Naive thymus-derived CD4-positive, alpha-beta T cell (primary cell): ENCODE data around the gene DENND1B. TPM values are rescaled to one million over a fixed set of nuclear protein-coding genes. Genes with fewer than 3 reads are reported as not detected.

Experiments used
- ATAC-seq: fragments of 150-1000 bp; cut with Tn5 transposase; 2 replicates; pipeline ENCODE4 v1.10.0; 2021; ENCODE audit warnings: mild to moderate bottlenecking, moderate library complexity
- CTCF ChIA-PET: fragments of 350-600 bp; sonication (Branson Sonifier 250); formaldehyde crosslinking; loops from one replicate; lab custom pipeline; 2021; ENCODE audit warnings: antibody characterized with exemption; lab: Charles Lee
- POLR2A ChIA-PET: fragments of 350-600 bp; sonication (Branson Sonifier 250); formaldehyde crosslinking; loops from one replicate; lab custom pipeline; 2021; ENCODE audit warnings: antibody characterized with exemption, inconsistent platforms; lab: Charles Lee
- DNase-seq, 9 donors: peaks; one replicate each; pipeline versions ENCODE4 v3.0.0 to v3.0.0-alpha.2; 2020 to 2022; ENCODE audit warnings: mixed read lengths in 1 of 9
- H3K27ac ChIP-seq: one replicate; pipeline ENCODE4 v1.7.0; 2013; ENCODE audit warnings: mild to moderate bottlenecking, low read depth, low read length, moderate library complexity
- H3K27me3 ChIP-seq, 2 donors: one replicate each; pipeline ENCODE4 v1.7.0; 2013; ENCODE audit warnings: low read length in 2 of 2, mild to moderate bottlenecking in 2 of 2, moderate library complexity in 2 of 2; ENCODE audit not compliant: control insufficient read depth in 2 of 2, insufficient read depth in 2 of 2
- H3K36me3 ChIP-seq, 3 experiments: 1 replicate in 2 of 3; 2 replicates in 1 of 3; pipeline ENCODE4 v1.7.0; 2013; ENCODE audit warnings: low read length in 3 of 3, mild to moderate bottlenecking in 3 of 3, moderate library complexity in 1 of 3; ENCODE audit not compliant: insufficient read depth in 3 of 3, control insufficient read depth in 2 of 3
- H3K4me1 ChIP-seq, 2 donors: one replicate each; pipeline ENCODE4 v1.7.0; 2013; ENCODE audit warnings: low read length in 2 of 2, mild to moderate bottlenecking in 2 of 2, moderate library complexity in 1 of 2; ENCODE audit not compliant: control insufficient read depth in 2 of 2, insufficient read depth in 2 of 2
- H3K4me3 ChIP-seq: 2 replicates; pipeline ENCODE4 v1.7.0; 2013; ENCODE audit warnings: mild to moderate bottlenecking, low read length
- H3K9me3 ChIP-seq, 3 experiments: 1 replicate in 2 of 3; 2 replicates in 1 of 3; pipeline ENCODE4 v1.7.0; 2013; ENCODE audit warnings: low read length in 3 of 3; ENCODE audit not compliant: control insufficient read depth in 2 of 3
- H3K27ac Mint-ChIP-seq, 9 donors: one replicate each; pipeline ENCODE4 v1.8.0; 2020 to 2022; ENCODE audit warnings: mixed read lengths in 9 of 9, mild to moderate bottlenecking in 8 of 9, moderate library complexity in 5 of 9, inconsistent platforms in 2 of 9
- H3K27me3 Mint-ChIP-seq, 5 donors: one replicate each; pipeline ENCODE4 v1.8.0; 2021 to 2022; ENCODE audit warnings: mixed read lengths in 5 of 5, mild to moderate bottlenecking in 1 of 5
- H3K36me3 Mint-ChIP-seq, 5 donors: one replicate each; pipeline ENCODE4 v1.8.0; 2020 to 2022; ENCODE audit warnings: mixed read lengths in 5 of 5, mild to moderate bottlenecking in 3 of 5, inconsistent platforms in 1 of 5
- H3K4me1 Mint-ChIP-seq, 7 donors: one replicate each; pipeline ENCODE4 v1.8.0; 2020 to 2022; ENCODE audit warnings: mixed read lengths in 7 of 7, mild to moderate bottlenecking in 3 of 7, inconsistent platforms in 1 of 7
- H3K4me3 Mint-ChIP-seq, 10 donors: one replicate each; pipeline ENCODE4 v1.8.0; 2020 to 2022; ENCODE audit warnings: mild to moderate bottlenecking in 10 of 10, mixed read lengths in 10 of 10, moderate library complexity in 6 of 10, inconsistent platforms in 2 of 10
- H3K9me3 Mint-ChIP-seq, 11 donors: one replicate each; pipeline ENCODE4 v1.8.0; 2020 to 2022; ENCODE audit warnings: mixed read lengths in 11 of 11, mild to moderate bottlenecking in 4 of 11, inconsistent platforms in 1 of 11, moderate library complexity in 1 of 11
- intact Hi-C, 2 donors: fragments of 100-400 bp; cut with micrococcal nuclease; formaldehyde crosslinking; loops; one replicate each; pipeline ENCODE4 v1.15.1; 2023
- polyA plus RNA-seq, 2 donors: library from polyadenylated mRNA; unstranded; fragments of 300-500 nt; fragmentation: Illumina TruSeq; gene quantifications; one replicate each; pipeline ENCODE4 v1.2.3, GENCODE V29; 2021
- total RNA-seq, 6 experiments: library from RNA in 5 of 6; stranded (reverse) in 5 of 6; gene quantifications; 1 replicate in 5 of 6; 2 replicates in 1 of 6; pipeline ENCODE4 v1.2.3 and lab custom pipeline; 2021 to 2026

DENND1B gene
- total and polyA plus RNA-seq, 7 experiments from 2014 or later = 7.3 to 28.7 (median 18.2) TPM

GRCh38 chr1:197659171-197659570, 116.1 kb downstream of the DENND1B start:
- no peak for ATAC-seq
- ChIA-PET POLR2A (no interaction called here), CTCF (no interaction called here)
- Histone ChIP-seq H3K4me1 (peaks cover 0 to 6% of the 10 kb centered on the region in 2 donors), H3K27me3 (no peaks in the 10 kb centered on the region), H3K9me3 (no peaks in the 10 kb centered on the region), H3K4me3 (no peak overlapping the region), H3K27ac (no peak overlapping the region), H3K36me3 (no peaks in the 10 kb centered on the region)
- H3K27me3 Mint-ChIP-seq = no peaks in the 10 kb centered on the region
- intact Hi-C loops = no loop called here
- H3K36me3 Mint-ChIP-seq = peaks cover 4 to 26% (median 21%) of the 10 kb centered on the region in 5 donors
- peak overlapping the region in 1 of 10 donors; percentile 23 for H3K4me3 Mint-ChIP-seq
- peaks cover 0 to 19% (median 14%) of the 10 kb centered on the region in 7 donors for H3K4me1 Mint-ChIP-seq
- DNase-seq = no peak
- no peak overlapping the region for H3K27ac Mint-ChIP-seq
- H3K9me3 Mint-ChIP-seq = no peaks in the 10 kb centered on the region

DNA sequence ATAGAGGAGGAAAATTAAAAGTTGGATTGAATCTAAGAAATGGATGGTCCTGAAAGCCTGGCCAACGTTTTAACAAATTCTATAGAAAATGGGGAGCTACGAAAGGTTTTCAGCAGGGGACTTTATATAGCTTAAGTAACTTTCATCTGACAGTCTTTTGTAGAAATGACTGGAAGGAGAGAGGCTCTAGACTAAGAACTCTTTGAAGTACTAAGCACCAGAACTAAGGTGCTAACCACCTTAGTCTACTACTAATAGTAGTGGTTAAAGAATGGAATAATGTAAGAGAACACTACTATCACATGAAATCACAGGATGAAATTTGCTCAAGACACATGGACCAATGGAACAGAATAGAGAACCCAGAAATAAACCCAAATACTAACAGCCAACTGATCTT, 126.1 kb downstream of the DENND1B start:
- ATAC-seq = no peak
- intact Hi-C loops = loop anchor here in 1 of 2 donors (2.0 kb wide), 1 partner anchor 14 kb away; no protein-coding TSS in a partner anchor
- no peaks in the 10 kb centered on the region for H3K4me1 ChIP-seq
- ChIA-PET POLR2A (no interaction called here), CTCF (no interaction called here)
- DNase-seq = no peak
- no peaks in the 10 kb centered on the region for H3K36me3 ChIP-seq
- no peak overlapping the region for H3K27ac Mint-ChIP-seq
- no peaks in the 10 kb centered on the region for H3K27me3 ChIP-seq
- H3K9me3 Mint-ChIP-seq = peaks cover 0 to 2% (median 0%) of the 10 kb centered on the region in 11 donors
- H3K27ac ChIP-seq = no peak overlapping the region
- no peaks in the 10 kb centered on the region for H3K27me3 Mint-ChIP-seq
- peaks cover 0 to 29% (median 12%) of the 10 kb centered on the region in 5 donors for H3K36me3 Mint-ChIP-seq
- H3K4me3 ChIP-seq = no peak overlapping the region
- H3K4me1 Mint-ChIP-seq = peaks cover 0 to 12% (median 0%) of the 10 kb centered on the region in 7 donors
- H3K9me3 ChIP-seq = no peaks in the 10 kb centered on the region
- no peak overlapping the region for H3K4me3 Mint-ChIP-seq

DNA sequence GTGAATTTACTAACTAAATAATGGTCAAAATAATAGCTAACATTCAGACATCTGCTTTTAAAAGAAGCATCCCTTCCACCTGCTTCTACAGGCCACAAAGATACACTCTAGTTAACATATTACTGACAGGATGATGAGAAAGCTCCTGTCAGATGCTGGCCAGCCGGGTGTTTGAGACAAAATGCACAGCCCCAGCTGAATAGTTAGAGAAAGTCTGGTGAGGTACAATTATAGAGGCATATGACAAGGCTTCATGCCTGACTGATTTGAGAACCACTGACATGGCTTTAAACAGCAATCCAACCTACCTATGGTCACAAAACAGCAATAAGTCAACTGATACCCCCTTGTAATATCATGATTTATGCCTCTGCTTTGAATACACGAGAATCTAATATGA, 137.0 kb downstream of the DENND1B start:
- Mint-ChIP-seq H3K9me3 (peaks cover 0 to 2% (median 0%) of the 10 kb centered on the region in 11 donors), H3K4me3 (no peak overlapping the region), H3K27me3 (no peaks in the 10 kb centered on the region), H3K4me1 (peaks cover 0 to 2% (median 0%) of the 10 kb centered on the region in 7 donors), H3K27ac (no peak overlapping the region), H3K36me3 (peaks cover 9 to 61% (median 28%) of the 10 kb centered on the region in 5 donors)
- Histone ChIP-seq H3K4me3 (no peak overlapping the region), H3K36me3 (peaks cover 0 to 12% (median 0%) of the 10 kb centered on the region in 3 experiments), H3K9me3 (no peaks in the 10 kb centered on the region), H3K4me1 (no peaks in the 10 kb centered on the region), H3K27me3 (no peaks in the 10 kb centered on the region), H3K27ac (no peak overlapping the region)
- intact Hi-C loops = no loop called here
- ChIA-PET POLR2A (interaction anchor here (0.9 kb wide), 1 partner anchor 9 kb away, joined by 3 read pairs; no protein-coding TSS in a partner anchor), CTCF (no interaction called here)
- no peak for DNase-seq
- ATAC-seq = no peak

DNA sequence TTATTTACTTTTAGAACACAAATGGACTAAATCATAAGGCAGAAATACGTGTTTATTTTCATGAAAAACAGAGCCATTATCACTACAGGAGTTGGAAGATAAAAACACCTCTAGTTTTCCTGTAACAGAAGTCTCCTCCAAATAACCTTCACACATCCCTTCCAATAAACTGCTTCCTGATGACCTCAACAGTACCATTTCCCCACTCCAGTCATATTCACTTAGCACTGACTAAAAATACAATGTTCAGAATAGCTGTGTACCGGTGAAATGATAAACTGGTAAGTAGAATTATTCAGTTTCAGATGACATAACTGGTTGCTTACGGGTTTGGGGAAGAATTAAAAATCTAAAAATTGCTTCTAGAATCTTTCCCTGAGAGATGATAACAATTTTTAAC, 137.9 kb downstream of the DENND1B start:
- H3K27ac ChIP-seq = no peak overlapping the region
- H3K4me1 ChIP-seq = no peaks in the 10 kb centered on the region
- ChIA-PET POLR2A (no interaction called here), CTCF (no interaction called here)
- DNase-seq (no peak), ATAC-seq (no peak)
- H3K27ac Mint-ChIP-seq = no peak overlapping the region
- no peaks in the 10 kb centered on the region for H3K9me3 ChIP-seq
- H3K9me3 Mint-ChIP-seq = peaks cover 0 to 2% (median 0%) of the 10 kb centered on the region in 11 donors
- peaks cover 8 to 65% (median 33%) of the 10 kb centered on the region in 5 donors for H3K36me3 Mint-ChIP-seq
- H3K4me3 Mint-ChIP-seq = no peak overlapping the region
- no peaks in the 10 kb centered on the region for H3K27me3 Mint-ChIP-seq
- H3K27me3 ChIP-seq = no peaks in the 10 kb centered on the region
- H3K4me1 Mint-ChIP-seq = peaks cover 0 to 3% (median 0%) of the 10 kb centered on the region in 7 donors
- H3K36me3 ChIP-seq = peaks cover 0 to 15% (median 0%) of the 10 kb centered on the region in 3 experiments
- intact Hi-C loops = no loop called here
- H3K4me3 ChIP-seq = no peak overlapping the region

DNA sequence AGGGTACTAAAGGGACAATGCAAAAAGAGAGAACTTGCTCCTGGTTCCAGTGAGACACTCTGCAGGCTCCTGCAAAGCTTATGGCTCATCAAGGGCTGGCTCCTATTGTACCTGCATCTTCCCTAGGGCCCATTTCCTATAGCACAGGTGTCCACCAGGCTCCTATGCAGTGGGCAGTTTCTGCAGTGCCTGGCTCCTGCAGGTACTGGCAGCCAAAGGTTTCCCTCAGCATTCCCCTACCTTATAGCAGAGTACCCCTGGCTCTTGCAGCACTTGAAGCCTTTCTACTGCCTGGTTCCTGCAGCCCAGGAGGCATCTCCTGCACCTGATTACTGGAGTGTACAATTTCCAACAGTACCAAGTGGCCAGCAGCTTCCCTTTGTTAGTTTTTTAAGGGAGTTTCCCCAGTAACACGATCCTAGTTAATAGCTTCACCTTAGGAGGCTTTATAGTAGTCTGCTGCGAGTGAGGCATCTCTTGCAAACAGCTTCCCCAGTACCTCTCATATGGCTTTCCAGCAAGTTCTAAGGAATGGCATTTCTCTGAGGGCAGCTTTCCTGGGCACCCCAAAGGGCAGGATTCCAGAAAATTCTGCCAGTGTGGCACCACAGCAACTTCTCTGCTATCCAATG, 141.7 kb downstream of the DENND1B start:
- H3K36me3 Mint-ChIP-seq = peaks cover 9 to 70% (median 49%) of the 10 kb centered on the region in 5 donors
- H3K4me1 Mint-ChIP-seq = peaks cover 0 to 5% (median 0%) of the 10 kb centered on the region in 7 donors
- Histone ChIP-seq H3K4me3 (no peak overlapping the region), H3K9me3 (peaks cover 0 to 3% (median 0%) of the 10 kb centered on the region in 3 experiments), H3K4me1 (no peaks in the 10 kb centered on the region), H3K27ac (no peak overlapping the region), H3K27me3 (no peaks in the 10 kb centered on the region), H3K36me3 (peaks cover 0 to 14% (median 0%) of the 10 kb centered on the region in 3 experiments)
- ChIA-PET POLR2A (no interaction called here), CTCF (no interaction called here)
- peaks cover 0 to 17% (median 6%) of the 10 kb centered on the region in 11 donors for H3K9me3 Mint-ChIP-seq
- DNase-seq (no peak), ATAC-seq (no peak)
- intact Hi-C loops = no loop called here
- H3K27ac Mint-ChIP-seq = no peak overlapping the region
- H3K4me3 Mint-ChIP-seq = no peak overlapping the region
- H3K27me3 Mint-ChIP-seq = no peaks in the 10 kb centered on the region

GRCh38 chr1:197632651-197633050, 142.6 kb downstream of the DENND1B start:
- Histone ChIP-seq H3K9me3 (peaks cover 0 to 3% (median 0%) of the 10 kb centered on the region in 3 experiments), H3K27me3 (no peaks in the 10 kb centered on the region), H3K4me1 (no peaks in the 10 kb centered on the region), H3K4me3 (no peak overlapping the region), H3K27ac (no peak overlapping the region), H3K36me3 (peaks cover 0 to 14% (median 0%) of the 10 kb centered on the region in 3 experiments)
- peaks cover 9 to 66% (median 40%) of the 10 kb centered on the region in 5 donors for H3K36me3 Mint-ChIP-seq
- peaks cover 0 to 17% (median 7%) of the 10 kb centered on the region in 11 donors for H3K9me3 Mint-ChIP-seq
- ATAC-seq = no peak
- no peak overlapping the region for H3K4me3 Mint-ChIP-seq
- H3K4me1 Mint-ChIP-seq = peaks cover 0 to 5% (median 0%) of the 10 kb centered on the region in 7 donors
- CTCF ChIA-PET = no interaction called here
- H3K27ac Mint-ChIP-seq = no peak overlapping the region
- intact Hi-C loops = no loop called here
- POLR2A ChIA-PET = no interaction called here
- no peaks in the 10 kb centered on the region for H3K27me3 Mint-ChIP-seq
- DNase-seq = no peak
